Spleen (tissue), 11 donors: ENCODE results near the gene PADI2. TPM values are rescaled to one million over a fixed set of nuclear protein-coding genes. Genes with fewer than 3 reads are reported as not detected.
A peak's percentile ranks its signal among the peaks of the same experiment; 100 is the strongest.

Experiments
- DNase-seq: peaks from one replicate; pipeline ENCODE4 v3.0.0-alpha.2; 2020
- H3K27ac ChIP-seq, 8 donors: fragments of 200-600 bp; sonication (generic) in 7 of 8; 1 replicate in 4 of 8; 2 replicates in 4 of 8; pipeline versions ENCODE4 v1.5.0 to v1.8.0; 2016 to 2021; ENCODE audit warnings: inconsistent platforms in 4 of 8, mild to moderate bottlenecking in 4 of 8, moderate library complexity in 1 of 8
- H3K27me3 ChIP-seq, 7 donors: fragments of 200-600 bp; sonication (generic) in 6 of 7; replicated peaks in 1 of 7; 1 replicate in 4 of 7; 2 replicates in 3 of 7; pipeline versions ENCODE4 v1.5.0 to v1.8.0; 2016 to 2021; ENCODE audit warnings: inconsistent platforms in 3 of 7, mild to moderate bottlenecking in 1 of 7
- H3K36me3 ChIP-seq, 6 donors: fragments of 200-600 bp; sonication (generic) in 5 of 6; 1 replicate in 4 of 6; 2 replicates in 2 of 6; pipeline versions ENCODE4 v1.5.0 to v1.8.0; 2016 to 2021; ENCODE audit warnings: inconsistent platforms in 2 of 6
- H3K4me1 ChIP-seq, 6 donors: fragments of 200-600 bp; sonication (generic) in 5 of 6; 1 replicate in 3 of 6; 2 replicates in 3 of 6; pipeline versions ENCODE4 v1.5.0 to v1.8.0; 2016 to 2021; ENCODE audit warnings: inconsistent platforms in 3 of 6
- H3K4me3 ChIP-seq, 8 donors: fragments of 200-600 bp; sonication (generic) in 7 of 8; 1 replicate in 4 of 8; 2 replicates in 4 of 8; pipeline versions ENCODE4 v1.5.0 to v1.8.0; 2016 to 2021; ENCODE audit warnings: inconsistent platforms in 4 of 8, mild to moderate bottlenecking in 4 of 8, moderate library complexity in 2 of 8
- H3K9me3 ChIP-seq, 8 donors: fragments of 200-600 bp; sonication (generic) in 7 of 8; 1 replicate in 4 of 8; 2 replicates in 4 of 8; pipeline versions ENCODE4 v1.5.0 to v1.8.0; 2016 to 2021; ENCODE audit warnings: inconsistent platforms in 4 of 8
- POLR2A ChIP-seq, 3 donors: fragments of 450-650 bp; IDR thresholded peaks; one replicate each; pipeline ENCODE4 v1.5.1; 2017; ENCODE audit warnings: antibody characterized with exemption in 3 of 3, mild to moderate bottlenecking in 1 of 3
- POLR2AphosphoS5 ChIP-seq, 3 donors: sonication (generic); formaldehyde crosslinking; IDR thresholded peaks; one replicate each; pipeline ENCODE4 v1.5.1; 2017; ENCODE audit warnings: antibody characterized with exemption in 3 of 3
- WGBS, 5 donors: extraction: QIAGEN DNeasy Blood & Tissue Kit in 3 of 5; methylation state at CpG; one replicate each; pipeline versions ENCODE4 v1.1.5 to v1.1.7; 2013 to 2018; 5-methylcytosine and 5-hydroxymethylcytosine counted together
- intact Hi-C: fragments of 100-400 bp; cut with DNase I; formaldehyde crosslinking; loops from one replicate; pipeline ENCODE4 v1.15.0; 2023; ENCODE audit warnings: low total_unique reads
- polyA plus RNA-seq, 3 donors: library from polyadenylated mRNA; stranded (reverse); fragments of 200-250 nt; gene quantifications; one replicate each; pipeline ENCODE4 v1.2.1, GENCODE V29; 2013
- total RNA-seq, 7 donors: library from RNA; depleted of rRNA in 3 of 7; stranded (reverse); fragments of >200 nt in 3 of 7; fragmentation: NEBNext Ultra II Directional in 4 of 7; extraction: Animal tissue kit (Norgen Biotek cat#: 25700) in 4 of 7; gene quantifications; one replicate each; pipeline versions ENCODE4 v1.1.0 to v1.2.1, GENCODE V29; 2016 to 2021
- TF ChIP-seq, protein P1 (sequence below), 11 experiments: fragments of 200-600 bp in 7 of 11; fragments of 450-650 bp in 4 of 11; sonication (generic) in 4 of 11; IDR thresholded peaks in 8 of 11; conservative IDR thresholded peaks in 3 of 11; 1 replicate in 7 of 11; 2 replicates in 4 of 11; pipeline versions ENCODE4 v1.4.0 to v1.8.0; 2016 to 2021; ENCODE audit warnings: antibody characterized with exemption in 11 of 11, inconsistent platforms in 4 of 11, mild to moderate bottlenecking in 1 of 11
- donor health status: healthy with polysubstance abuse.
- donor health status: DM: no; HTN: no; CAD: no; lungs with moderate emphysema.
- donor health status: DM: no; HTN: no; CAD: no.
- donor health status: Bipolar disorder and iron deficiency.
- donor health status: healthy.
- donor health status: DM: no; HTN: no; CAD: no.
- donor health status: DM: yes; HTN: yes; CAD: no.

PADI2 gene
- total and polyA plus RNA-seq, 10 donors: 0.50 to 63.6 (median 18.6) TPM

- Histone ChIP-seq H3K36me3 (peaks cover 0 to 83% (median 56%) of the 10 kb centered on the region in 6 donors), H3K4me1 (peaks cover 0 to 45% (median 18%) of the 10 kb centered on the region in 6 donors), H3K27me3 (no peaks in the 10 kb centered on the region), H3K4me3 (no peak overlapping the region), H3K27ac (peak overlapping the region in 4 of 8 donors; percentile 9 to 58 (median 22)), H3K9me3 (no peaks in the 10 kb centered on the region)
- no peak for DNase-seq
- TF ChIP-seq POLR2A (IDR thresholded peaks at IDR 0.05): no peak
- TF ChIP-seq, protein P1, sequence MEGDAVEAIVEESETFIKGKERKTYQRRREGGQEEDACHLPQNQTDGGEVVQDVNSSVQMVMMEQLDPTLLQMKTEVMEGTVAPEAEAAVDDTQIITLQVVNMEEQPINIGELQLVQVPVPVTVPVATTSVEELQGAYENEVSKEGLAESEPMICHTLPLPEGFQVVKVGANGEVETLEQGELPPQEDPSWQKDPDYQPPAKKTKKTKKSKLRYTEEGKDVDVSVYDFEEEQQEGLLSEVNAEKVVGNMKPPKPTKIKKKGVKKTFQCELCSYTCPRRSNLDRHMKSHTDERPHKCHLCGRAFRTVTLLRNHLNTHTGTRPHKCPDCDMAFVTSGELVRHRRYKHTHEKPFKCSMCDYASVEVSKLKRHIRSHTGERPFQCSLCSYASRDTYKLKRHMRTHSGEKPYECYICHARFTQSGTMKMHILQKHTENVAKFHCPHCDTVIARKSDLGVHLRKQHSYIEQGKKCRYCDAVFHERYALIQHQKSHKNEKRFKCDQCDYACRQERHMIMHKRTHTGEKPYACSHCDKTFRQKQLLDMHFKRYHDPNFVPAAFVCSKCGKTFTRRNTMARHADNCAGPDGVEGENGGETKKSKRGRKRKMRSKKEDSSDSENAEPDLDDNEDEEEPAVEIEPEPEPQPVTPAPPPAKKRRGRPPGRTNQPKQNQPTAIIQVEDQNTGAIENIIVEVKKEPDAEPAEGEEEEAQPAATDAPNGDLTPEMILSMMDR (IDR thresholded peaks at IDR 0.05 in 8 of 11, conservative IDR thresholded peaks at IDR 0.05 in 3 of 11): no peak
- TF ChIP-seq POLR2AphosphoS5 (IDR thresholded peaks at IDR 0.05): peak in 1 of 3 donors; percentile 30
- 62 to 82% (median 72%) methylated on average over 5 of the region's 5 CpGs for WGBS, 5 donors
- intact Hi-C loops: loop anchor here (5.0 kb wide), 1 partner anchor 93 kb away; no protein-coding TSS in a partner anchor
Observed at GRCh38 chr1:17045150-17045549, 74.1 kb downstream of the PADI2 start.

- WGBS, 5 donors: 75 to 96% (median 87%) methylated on average over 5 of the region's 5 CpGs
- Histone ChIP-seq H3K27me3 (no peaks in the 10 kb centered on the region), H3K9me3 (no peaks in the 10 kb centered on the region), H3K27ac (no peak overlapping the region), H3K36me3 (peaks cover 0 to 83% (median 56%) of the 10 kb centered on the region in 6 donors), H3K4me3 (no peak overlapping the region), H3K4me1 (peaks cover 0 to 41% (median 18%) of the 10 kb centered on the region in 6 donors)
- TF ChIP-seq POLR2AphosphoS5 (IDR thresholded peaks at IDR 0.05) (no peak), POLR2A (IDR thresholded peaks at IDR 0.05) (no peak)
- TF ChIP-seq, protein P1 (IDR thresholded peaks at IDR 0.05 in 8 of 11, conservative IDR thresholded peaks at IDR 0.05 in 3 of 11): no peak
- intact Hi-C loops: no loop called here
- no peak for DNase-seq
Observed at GRCh38 chr1:17043676-17044075, 75.6 kb downstream of the PADI2 start.

GRCh38 chr1:17040135-17040534 is 79.1 kb downstream of the PADI2 start:
- TF ChIP-seq, protein P1 (IDR thresholded peaks at IDR 0.05 in 8 of 11, conservative IDR thresholded peaks at IDR 0.05 in 3 of 11): no peak
- TF ChIP-seq POLR2AphosphoS5 (IDR thresholded peaks at IDR 0.05) (no peak), POLR2A (IDR thresholded peaks at IDR 0.05) (no peak)
- no peaks in the 10 kb centered on the region for H3K27me3 ChIP-seq
- H3K27ac ChIP-seq: no peak overlapping the region
- peaks cover 0 to 97% (median 68%) of the 10 kb centered on the region in 6 donors for H3K36me3 ChIP-seq
- no peak overlapping the region for H3K4me3 ChIP-seq
- H3K9me3 ChIP-seq: no peaks in the 10 kb centered on the region
- H3K4me1 ChIP-seq: peaks cover 0 to 32% (median 4%) of the 10 kb centered on the region in 6 donors
- WGBS, 5 donors: 71 to 90% (median 89%) methylated on average over 1 of the region's 1 CpG
- no peak for DNase-seq
- intact Hi-C loops: no loop called here

DNA sequence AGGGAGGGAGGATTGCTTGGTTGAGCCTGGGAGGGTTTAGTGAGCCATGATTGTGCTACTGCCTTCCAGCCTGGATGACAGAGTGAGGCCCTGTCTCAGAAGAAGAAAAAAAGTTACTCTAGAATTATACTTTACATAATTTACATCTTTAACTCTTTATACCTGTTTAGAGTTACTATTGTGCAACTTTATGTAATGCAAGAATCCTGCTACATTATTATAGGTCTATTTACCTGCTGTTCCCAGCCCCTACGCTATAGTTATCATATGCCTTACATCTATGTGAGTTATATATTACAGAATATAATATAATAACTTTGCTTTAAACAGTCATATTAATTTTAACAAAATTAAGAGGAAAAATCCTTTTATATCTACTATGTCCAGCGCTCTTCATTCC is 79.7 kb downstream of the PADI2 start:
- Histone ChIP-seq H3K9me3 (no peaks in the 10 kb centered on the region), H3K4me1 (peaks cover 0 to 26% (median under 1%) of the 10 kb centered on the region in 6 donors), H3K36me3 (peaks cover 0 to 96% (median 70%) of the 10 kb centered on the region in 6 donors), H3K27ac (no peak overlapping the region), H3K27me3 (no peaks in the 10 kb centered on the region), H3K4me3 (no peak overlapping the region)
- no peak for DNase-seq
- intact Hi-C loops: no loop called here
- WGBS, 5 donors: 97 to 100% (median 98%) methylated on average over 2 of the region's 2 CpGs
- TF ChIP-seq, protein P1 (IDR thresholded peaks at IDR 0.05 in 8 of 11, conservative IDR thresholded peaks at IDR 0.05 in 3 of 11): no peak
- TF ChIP-seq POLR2AphosphoS5 (IDR thresholded peaks at IDR 0.05): no peak
- TF ChIP-seq POLR2A (IDR thresholded peaks at IDR 0.05): no peak
